Kidney tubule cell (primary cell): ENCODE results near the gene EPN3.

Source experiments
- DNase-seq: peaks from one replicate; pipeline ENCODE4 v3.0.0-alpha.2; 2018; ENCODE audit warnings: low spot score

EPN3 gene

DNA sequence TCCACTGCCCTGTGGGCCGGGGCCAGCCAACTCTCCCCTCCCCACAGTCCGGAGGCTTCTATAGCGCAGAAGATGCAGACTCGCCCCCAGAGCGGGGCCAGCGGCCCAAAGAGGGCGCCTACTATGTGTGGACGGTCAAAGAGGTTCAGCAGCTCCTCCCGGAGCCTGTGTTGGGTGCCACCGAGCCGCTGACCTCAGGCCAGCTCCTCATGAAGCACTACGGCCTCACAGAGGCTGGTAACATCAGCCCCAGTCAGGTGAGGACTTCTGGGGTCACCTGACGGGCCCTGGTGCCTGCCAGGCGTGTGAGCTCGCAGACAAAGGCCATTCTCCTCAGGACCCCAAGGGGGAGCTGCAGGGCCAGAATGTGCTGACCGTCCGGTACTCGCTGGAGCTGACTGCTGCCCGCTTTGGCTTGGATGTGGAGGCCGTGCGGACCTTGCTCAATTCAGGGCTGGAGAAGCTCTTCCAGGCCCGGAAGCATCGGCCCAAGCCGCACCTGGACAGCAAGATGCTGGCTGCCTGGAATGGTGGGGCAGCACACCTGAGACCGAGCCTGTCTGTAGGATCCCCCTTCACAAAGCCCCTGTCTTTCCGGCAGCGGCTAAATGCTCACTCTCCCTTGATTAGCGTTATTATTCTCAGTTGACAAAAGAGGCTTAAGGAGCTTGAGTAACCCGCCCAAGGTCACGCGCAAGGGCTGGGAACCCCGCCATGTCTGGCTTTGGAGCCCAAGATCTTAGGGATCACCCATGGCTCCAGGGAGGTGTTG is 18.3 kb downstream of the EPN3 start:
- DNase-seq = peak; percentile 83

DNA sequence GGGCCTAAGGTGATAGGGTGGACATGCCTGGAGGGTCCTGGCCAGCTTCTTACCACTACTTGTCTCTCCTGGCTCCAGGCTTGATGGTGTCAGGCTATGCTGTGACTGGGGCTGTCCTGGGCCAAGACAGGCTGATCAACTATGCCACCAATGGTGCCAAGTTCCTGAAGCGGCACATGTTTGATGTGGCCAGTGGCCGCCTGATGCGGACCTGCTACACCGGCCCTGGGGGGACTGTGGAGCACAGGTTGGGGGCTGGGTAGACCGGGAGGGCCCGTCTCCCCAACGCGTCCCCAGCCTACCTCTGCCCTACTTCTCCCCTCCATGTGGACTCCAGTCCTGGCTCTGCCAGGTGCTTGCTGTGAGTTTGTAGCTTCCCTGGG is 18.9 kb downstream of the EPN3 start:
- DNase-seq = no peak

DNA sequence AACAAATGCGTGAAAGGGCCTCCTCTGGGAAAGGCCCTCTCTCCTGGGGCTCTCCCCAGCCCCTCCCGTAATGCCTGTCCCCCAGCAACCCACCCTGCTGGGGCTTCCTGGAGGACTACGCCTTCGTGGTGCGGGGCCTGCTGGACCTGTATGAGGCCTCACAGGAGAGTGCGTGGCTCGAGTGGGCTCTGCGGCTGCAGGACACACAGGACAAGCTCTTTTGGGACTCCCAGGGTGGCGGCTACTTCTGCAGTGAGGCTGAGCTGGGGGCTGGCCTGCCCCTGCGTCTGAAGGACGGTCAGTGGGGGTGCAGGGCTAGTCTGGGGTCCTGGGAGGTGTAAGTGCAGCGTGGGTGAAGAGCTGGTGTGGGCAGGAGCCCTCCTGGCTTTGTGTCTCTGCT is 19.3 kb downstream of the EPN3 start:
- DNase-seq = no peak

DNA sequence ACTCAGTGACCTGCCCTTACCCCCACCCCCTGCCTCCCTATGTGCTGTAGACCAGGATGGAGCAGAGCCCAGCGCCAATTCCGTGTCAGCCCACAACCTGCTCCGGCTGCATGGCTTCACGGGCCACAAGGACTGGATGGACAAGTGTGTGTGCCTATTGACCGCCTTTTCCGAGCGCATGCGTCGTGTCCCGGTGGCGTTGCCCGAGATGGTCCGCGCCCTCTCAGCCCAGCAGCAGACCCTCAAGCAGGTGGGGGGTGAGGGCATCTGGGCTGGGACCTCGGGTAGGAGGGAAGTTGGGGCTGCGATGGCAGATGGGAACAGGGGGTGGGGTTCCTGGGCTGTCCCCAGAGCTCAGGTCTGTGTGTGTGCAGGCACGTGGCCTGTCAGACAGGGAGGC is 21.7 kb downstream of the EPN3 start:
- DNase-seq = no peak

DNA sequence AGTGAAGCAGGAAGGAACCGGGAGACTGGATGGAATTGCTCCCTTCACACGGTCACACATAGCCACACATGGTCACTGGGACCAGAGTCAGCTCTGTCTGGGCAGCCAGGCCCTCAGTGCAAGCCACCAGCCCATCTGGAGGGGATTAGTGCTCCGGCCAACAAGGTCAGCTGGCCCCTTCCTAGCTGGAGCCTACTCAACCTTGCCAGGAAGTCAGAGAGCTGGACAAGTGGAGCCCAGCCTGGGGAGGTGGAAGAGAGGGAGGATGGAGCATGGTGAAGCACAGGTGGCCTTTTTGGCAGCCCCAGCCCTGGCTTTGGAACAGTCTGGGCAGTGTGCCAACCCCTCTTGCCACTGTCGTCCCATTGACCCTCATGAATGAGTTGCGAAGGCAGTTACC is 24.3 kb downstream of the EPN3 start:
- DNase-seq = no peak

DNA sequence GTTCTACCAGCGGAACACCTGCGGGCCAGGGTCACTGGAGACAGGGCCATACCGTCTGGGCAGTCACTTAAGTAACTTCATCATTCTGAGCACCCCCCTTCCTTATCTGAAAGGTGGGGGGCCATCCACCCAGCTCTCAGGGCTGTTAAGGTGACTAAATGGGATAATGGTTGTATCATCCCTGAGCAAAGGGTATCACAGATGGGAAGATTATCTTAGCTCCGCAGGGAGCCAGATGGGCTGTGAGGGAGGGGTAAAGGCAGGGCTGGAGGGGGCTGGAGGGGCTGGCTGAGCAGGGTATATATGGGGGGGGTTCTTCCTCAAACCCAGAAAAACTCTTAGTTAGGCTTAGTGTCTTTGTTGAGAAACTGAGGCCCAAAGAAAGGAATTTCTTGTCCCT is 25.1 kb downstream of the EPN3 start:
- DNase-seq = no peak

DNA sequence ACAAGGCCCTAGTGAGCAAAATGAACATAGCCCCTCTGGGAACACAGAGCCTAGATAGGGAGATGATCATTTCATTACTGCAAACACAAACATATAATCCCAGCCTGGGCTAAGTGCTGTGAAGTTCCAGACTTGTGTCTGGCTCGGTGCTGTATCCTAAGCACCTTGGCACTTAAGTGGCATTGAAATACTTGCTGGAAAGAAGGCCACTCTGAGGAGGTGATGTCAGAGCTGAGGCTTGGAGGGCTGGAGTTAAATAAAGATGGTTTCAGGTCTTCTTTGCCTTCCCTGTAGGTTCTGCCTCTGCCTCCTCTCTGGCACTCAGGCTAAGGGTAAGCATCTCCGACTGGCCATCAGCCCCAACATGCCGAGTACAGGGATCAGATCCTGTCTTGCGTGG is 25.6 kb downstream of the EPN3 start:
- DNase-seq = no peak

DNA sequence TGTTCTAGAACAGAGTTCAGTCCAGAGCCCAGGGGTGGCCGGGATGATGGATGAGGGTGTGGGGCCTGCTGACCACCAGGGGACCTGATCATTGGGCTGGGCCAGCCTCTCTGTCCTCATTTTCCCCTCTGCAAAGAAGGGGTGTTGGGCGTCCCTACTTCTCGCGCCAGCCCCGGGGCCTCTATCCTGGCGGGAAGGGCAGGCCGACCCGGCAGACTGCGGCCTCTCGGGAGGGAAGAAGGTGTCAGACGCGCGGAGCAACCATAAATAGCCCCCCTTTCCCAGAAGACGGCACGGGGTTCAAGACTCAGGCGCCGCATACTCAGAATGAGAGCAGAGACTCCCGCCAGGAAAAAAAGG is 26.0 kb downstream of the EPN3 start:
- no peak for DNase-seq

DNA sequence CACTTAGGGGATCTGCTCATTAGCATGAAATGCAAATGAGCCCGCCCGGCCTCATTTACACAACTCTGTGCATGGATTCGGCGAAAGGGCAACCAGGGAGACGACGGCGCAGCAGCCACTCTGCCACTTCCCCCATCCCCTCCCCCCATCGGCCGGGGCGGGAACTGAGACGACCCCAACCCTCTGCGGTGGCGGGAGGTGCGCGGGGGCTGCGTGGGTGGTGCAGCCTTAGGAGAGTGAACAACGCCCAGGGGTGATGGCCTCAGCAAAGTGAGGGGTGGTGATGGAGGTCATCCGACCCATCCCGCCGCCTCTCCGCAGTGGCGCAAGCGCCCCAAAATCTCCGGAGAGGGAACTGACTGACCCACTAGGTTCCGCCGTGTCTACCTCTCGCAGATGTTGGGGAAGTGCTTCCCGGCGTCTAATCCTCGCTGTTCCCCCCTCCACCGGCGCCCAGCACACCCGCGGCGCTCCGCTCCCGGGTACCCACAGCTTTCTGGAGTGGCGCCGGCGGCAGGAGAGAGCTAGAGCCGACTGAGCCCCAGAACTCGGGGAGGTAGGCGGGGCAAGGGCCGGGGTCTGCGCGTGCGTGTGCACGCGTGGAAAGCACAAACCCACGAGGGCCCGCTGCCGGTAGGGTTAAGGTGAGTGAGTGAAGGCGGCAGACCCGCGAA is 26.5 kb downstream of the EPN3 start:
- DNase-seq = no peak

DNA sequence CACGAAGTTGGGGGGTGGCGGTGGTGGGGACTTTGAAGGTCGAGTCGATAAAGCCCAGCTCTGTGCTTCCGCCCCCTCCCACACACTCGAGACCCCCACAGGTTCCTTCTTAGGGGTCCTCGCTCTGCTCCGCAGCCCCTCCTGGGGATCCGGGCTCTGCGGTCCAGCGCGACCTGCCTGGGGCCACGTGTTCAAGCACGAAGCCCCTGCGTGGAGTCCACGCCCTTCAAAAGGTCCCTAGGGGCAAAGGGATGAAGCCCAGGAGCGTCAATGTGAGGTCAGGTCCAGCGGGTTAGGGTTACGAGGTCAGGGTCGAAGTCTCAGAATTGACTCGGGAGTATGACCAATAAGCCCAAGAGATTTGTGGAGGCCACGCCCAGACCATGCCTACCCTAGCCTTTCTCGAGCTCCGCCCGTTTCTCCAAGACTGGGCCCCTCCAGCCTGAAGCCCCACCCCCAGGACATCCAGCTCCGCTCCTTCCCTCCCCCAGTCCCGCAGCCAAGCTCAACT is 27.2 kb downstream of the EPN3 start:
- DNase-seq = peak; percentile 12

DNA sequence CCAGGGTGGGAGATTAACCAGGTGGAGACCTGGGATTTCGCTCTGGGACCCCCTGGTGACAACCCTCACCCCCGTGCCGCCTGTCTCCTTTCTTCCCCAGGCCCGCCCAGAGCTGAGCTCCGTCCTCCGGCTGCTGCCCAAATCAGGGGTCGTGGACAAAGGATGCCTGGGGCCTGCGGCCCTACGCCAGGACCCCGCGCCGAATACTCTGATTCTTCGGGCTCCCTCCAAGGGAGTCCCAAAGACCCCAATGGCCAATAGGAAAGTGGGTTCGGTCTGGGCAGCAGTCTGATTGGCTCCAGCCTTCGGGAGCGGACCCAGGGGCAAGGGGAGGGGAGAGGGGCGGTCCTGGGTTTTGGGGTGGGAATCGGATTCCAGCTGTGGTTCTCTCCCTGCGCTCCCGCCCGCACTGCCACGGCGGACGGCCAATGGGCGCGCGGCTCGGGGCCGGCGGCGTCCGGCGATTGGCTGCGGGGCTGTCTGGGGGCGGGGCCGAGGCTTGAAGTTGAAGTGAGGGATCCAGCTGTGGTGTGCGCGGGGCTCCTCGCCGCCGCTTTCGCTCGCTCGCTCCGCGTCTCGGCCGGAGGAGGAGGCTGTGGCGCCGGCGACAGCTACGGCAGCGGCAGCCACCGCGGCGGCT is 27.8 kb downstream of the EPN3 start, which contains the start of gene CACNA1G:
Gene CACNA1G (plus strand): TSS at position 531 of the 640 bp plus-strand sequence. CDS start 745 bp downstream, outside the sequence.
- DNase-seq = peak; percentile 68

DNA sequence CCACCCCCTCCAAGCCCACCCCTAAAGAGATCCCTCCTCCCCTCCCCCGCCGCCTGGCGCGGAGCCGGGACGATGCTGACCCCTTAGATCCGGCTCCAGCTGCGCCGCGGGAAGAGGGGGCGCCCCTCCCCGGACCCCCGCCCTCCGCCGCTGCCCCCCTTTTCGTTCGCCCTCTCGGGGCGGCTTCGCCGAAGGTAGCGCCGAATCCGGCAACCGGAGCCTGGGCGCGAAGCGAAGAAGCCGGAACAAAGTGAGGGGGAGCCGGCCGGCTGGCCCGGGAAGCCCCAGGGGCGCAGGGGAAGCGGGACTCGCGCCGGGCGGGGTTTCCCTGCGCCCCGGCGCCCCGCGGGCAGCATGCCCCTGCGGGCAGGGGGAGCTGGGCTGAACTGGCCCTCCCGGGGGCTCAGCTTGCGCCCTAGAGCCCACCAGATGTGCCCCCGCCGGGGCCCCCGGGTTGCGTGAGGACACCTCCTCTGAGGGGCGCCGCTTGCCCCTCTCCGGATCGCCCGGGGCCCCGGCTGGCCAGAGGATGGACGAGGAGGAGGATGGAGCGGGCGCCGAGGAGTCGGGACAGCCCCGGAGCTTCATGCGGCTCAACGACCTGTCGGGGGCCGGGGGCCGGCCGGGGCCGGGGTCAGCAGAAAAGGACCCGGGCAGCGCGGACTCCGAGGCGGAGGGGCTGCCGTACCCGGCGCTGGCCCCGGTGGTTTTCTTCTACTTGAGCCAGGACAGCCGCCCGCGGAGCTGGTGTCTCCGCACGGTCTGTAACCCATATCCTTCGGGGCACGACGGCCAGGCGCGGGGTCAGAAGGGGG is 28.6 kb downstream of the EPN3 start:
- DNase-seq = no peak

DNA sequence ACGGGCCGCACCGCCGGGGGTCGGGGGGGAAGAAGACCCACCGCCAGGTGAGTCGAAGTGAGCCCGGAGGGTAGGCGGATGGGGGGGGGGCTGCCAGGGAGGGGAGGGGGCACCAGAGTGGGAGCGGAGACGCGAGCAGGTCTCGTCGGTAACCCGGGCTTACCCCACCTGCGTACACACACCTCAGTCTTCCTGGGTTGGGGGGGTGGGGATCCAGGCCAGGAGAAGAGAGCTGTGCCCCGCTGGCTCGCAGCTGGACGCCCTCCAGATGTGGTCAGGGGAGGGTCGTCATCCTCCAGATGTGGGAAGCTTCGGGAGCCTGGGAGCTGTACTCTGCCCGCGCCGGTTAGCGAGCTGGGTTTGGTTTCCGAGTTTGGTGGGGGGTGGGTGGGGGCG is 29.2 kb downstream of the EPN3 start:
- no peak for DNase-seq

DNA sequence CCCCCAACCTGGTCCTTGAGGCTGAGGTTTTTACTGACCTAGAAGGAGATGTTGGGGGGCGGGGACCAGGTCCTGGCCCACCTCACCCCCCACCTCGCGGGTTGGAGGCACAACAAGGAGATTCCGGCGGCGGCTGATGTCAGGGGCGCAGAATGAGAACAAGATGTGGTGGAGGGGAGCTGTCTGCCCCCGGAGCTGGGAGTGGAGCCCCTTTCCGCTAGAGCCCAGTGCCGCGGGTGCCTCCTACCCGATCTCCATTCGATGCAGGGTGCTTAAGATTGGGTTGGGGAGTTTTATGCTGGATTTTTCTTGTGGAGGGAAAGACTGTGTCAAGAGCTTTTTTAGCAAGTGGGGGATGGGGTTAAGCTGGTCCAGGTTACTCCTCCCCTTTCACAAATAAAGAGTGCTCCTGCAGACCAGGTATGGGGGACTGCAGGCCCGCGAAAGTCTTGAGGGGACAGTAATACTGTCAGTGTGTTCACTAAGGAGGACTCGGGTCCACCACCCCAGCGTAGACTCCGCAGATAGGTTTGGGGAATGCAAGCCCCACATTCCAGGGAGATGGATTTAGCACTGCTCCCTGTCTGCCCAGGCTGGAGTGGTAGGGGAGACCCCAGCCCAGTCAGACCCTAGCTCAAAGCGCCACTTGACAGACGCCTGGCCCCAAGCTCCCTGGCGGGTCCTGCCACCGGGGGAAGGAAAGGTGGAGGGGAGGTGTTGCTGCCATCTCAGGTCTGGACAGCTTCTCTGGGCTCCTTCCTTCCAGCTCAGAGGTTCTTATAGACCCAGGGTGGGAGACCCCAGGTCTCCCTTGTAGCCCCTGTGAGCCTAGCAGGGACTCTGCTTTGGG is 29.9 kb downstream of the EPN3 start:
- no peak for DNase-seq

DNA sequence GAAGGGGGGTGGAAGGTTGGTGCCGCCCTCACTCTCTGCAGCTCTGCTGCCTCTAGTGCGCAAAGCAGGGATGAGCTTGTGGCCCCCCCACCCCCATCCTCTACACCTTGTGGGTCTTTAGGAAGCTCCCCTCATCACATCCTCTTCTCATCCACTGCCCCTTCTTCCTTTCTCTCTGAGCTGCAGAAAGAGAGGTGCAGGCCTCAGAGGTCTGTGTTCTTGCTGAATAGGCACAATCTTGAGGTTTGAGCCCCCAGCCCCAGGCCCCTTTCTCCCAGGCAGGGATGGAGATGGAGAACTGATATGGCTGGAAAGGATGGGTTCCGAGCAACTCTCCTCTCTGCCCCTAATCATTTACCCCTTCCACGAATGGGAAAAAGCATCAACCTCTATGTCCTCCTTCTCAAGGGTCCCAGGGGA is 30.6 kb downstream of the EPN3 start:
- DNase-seq = no peak

DNA sequence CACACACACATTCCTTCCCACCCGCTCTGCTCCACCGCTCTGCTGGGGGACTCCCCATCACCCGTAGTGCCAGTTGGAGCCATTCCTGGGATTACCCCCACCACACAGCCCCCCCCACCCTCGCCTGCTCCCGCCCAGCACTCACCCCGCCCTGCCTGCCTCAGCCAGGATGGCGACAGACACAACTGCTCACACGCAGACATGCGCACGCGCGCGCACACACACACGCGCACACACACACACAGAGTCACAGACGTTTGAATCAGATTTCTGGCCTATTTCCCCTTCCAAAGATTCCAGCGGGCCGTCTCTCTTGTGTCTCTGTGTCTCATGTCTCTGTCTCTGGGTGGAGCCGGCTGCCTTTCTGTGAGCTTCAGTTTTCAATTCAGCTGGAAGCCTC is 32.4 kb downstream of the EPN3 start:
- peak; percentile 57 for DNase-seq

DNA sequence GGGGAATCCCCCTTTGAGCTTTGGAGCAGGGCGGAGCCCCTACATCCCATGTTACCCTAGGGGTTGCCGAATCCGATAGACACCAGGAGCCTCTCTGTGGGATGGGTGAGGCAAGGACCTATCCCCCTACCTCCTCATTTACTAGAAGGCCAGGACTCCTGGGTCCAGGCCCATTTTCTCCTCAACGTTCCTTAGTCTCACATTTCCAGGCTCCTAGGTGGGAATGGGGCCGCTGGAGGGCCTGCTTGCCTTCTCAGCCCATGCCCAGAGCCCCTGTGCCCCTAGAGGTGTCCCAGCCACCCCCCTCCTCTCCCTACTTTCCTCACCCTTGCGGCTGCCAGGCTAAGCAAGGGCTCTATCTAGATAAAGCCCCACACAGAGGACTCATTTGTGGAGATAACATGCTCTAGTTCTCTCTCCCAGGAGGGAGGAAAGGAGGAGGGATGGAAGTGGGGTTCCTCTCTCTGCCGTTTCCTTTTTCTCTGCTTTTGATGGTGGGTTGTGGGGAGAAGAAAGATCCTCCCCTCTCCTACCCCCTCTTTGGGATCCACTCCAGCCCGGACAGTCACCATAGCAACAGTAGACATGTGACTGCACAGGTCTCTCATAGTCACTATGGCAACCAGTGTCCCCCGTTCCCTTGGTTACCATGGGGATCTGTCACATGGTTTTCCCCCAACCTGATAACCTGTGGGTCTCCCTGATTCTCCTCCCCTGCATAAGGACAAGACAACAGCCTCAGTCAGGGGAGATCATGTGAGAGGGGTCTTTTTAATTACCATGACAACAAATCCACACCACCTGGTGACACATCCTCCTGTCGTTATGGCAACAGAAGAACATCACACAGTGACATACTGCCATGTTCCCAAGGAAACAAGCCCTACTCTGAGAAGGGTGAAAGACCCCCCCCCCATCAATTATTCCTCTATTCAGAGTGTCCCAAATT is 33.1 kb downstream of the EPN3 start:
- peak; percentile 48 for DNase-seq

DNA sequence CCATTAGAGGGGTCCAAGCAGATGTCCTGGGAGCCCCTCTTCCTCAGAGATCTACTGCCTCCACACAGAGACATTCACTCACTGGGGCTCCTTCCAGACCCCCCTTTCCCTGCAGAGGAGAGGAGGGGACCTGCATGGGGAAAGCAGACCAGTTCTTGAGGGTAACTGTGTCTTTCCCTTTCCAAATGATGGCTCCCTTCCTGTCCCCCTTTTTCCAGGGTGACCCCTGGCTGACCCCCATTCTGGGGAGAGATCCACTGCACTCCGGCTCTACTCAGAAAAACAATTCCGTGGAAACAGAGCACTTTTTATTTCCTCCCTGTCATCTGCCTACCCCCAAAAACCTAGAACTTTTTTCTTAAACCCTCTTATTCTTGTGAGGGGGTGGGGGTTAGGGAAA is 34.4 kb downstream of the EPN3 start:
- DNase-seq = no peak

DNA sequence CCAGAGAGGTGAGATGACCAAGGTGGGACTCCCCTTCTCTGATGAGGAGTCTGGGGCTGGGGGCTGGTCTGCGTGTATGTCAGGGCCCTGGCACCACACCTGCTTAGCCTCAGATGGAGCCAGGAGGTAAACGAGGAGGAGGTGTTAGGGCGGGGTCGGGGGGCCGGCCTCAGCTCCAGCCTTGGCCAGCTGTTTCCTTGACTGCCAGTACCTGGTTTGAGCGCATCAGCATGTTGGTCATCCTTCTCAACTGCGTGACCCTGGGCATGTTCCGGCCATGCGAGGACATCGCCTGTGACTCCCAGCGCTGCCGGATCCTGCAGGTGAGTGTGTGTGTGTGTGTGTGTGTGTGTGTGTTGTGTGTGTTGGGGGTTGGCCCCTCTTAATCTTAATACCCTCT is 36.1 kb downstream of the EPN3 start:
- DNase-seq = no peak

DNA sequence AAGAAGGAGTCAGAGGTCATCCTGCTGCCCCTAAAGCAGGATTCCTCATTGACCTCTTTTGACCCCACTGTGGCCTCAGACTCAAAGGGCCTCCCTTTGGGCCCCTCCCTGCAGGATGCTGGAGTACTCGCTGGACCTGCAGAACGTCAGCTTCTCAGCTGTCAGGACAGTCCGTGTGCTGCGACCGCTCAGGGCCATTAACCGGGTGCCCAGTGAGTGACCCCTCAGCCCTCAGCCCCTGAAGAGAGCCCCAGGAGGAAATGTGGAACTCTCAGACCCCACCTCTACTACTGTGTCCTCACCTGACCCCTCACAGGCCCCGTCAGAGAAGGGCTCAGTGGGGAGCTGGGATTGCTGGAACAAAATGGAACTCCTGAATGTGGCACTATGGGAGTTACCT is 37.1 kb downstream of the EPN3 start:
- no peak for DNase-seq
